CD4-positive, alpha-beta memory T cell (primary cell): ENCODE measurements around the gene DNLZ. TPM values are rescaled to one million over a fixed set of nuclear protein-coding genes. Genes with fewer than 3 reads are reported as not detected.
A peak's percentile ranks its signal among the peaks of the same experiment; 100 is the strongest.

Experiments
- CTCF ChIA-PET: fragments of 350-600 bp; sonication (Branson Sonifier 250); formaldehyde crosslinking; loops from one replicate; lab custom pipeline; 2021; ENCODE audit warnings: inconsistent platforms; ENCODE audit not compliant: partially characterized antibody; lab: Charles Lee
- POLR2A ChIA-PET: fragments of 350-600 bp; sonication (Branson Sonifier 250); formaldehyde crosslinking; loops from one replicate; lab custom pipeline; 2021; ENCODE audit not compliant: partially characterized antibody; lab: Charles Lee
- DNase-seq, 5 donors: peaks; one replicate each; pipeline versions ENCODE4 v3.0.0 to v3.0.0-alpha.2; 2020 to 2022; ENCODE audit warnings: mixed read lengths in 1 of 5
- H3K27ac ChIP-seq: one replicate; pipeline ENCODE4 v1.7.0; 2013; ENCODE audit warnings: low read depth, low read length
- H3K27me3 ChIP-seq: 2 replicates; pipeline ENCODE4 v1.7.0; 2013; ENCODE audit warnings: mild to moderate bottlenecking, low read length, moderate library complexity; ENCODE audit not compliant: insufficient read depth
- H3K36me3 ChIP-seq: 2 replicates; pipeline ENCODE4 v1.7.0; 2013; ENCODE audit warnings: mild to moderate bottlenecking, low read length, moderate library complexity; ENCODE audit not compliant: insufficient read depth
- H3K4me1 ChIP-seq: 2 replicates; pipeline ENCODE4 v1.7.0; 2013; ENCODE audit warnings: mild to moderate bottlenecking, low read length, moderate library complexity; ENCODE audit not compliant: insufficient read depth
- H3K4me3 ChIP-seq, 2 donors: one replicate each; pipeline ENCODE4 v1.7.0; 2013; ENCODE audit warnings: low read length in 2 of 2, mild to moderate bottlenecking in 1 of 2
- H3K9me3 ChIP-seq, 2 donors: one replicate each; pipeline ENCODE4 v1.7.0; 2013; ENCODE audit warnings: low read length in 2 of 2, control low read depth in 1 of 2; ENCODE audit not compliant: control insufficient read depth in 1 of 2
- H3K27ac Mint-ChIP-seq, 7 donors: one replicate each; pipeline ENCODE4 v1.8.0; 2020 to 2021; ENCODE audit warnings: mixed read lengths in 7 of 7, mild to moderate bottlenecking in 6 of 7, inconsistent platforms in 3 of 7, moderate library complexity in 3 of 7
- H3K27me3 Mint-ChIP-seq, 2 donors: one replicate each; pipeline ENCODE4 v1.8.0; 2020 to 2021; ENCODE audit warnings: mixed read lengths in 2 of 2
- H3K36me3 Mint-ChIP-seq, 2 donors: one replicate each; pipeline ENCODE4 v1.8.0; 2020 to 2021; ENCODE audit warnings: mixed read lengths in 2 of 2, inconsistent platforms in 1 of 2, mild to moderate bottlenecking in 1 of 2
- H3K4me1 Mint-ChIP-seq, 4 donors: one replicate each; pipeline ENCODE4 v1.8.0; 2020 to 2021; ENCODE audit warnings: mixed read lengths in 4 of 4, mild to moderate bottlenecking in 1 of 4
- H3K4me3 Mint-ChIP-seq, 8 donors: one replicate each; pipeline ENCODE4 v1.8.0; 2020 to 2021; ENCODE audit warnings: mixed read lengths in 8 of 8, mild to moderate bottlenecking in 7 of 8, moderate library complexity in 6 of 8, inconsistent platforms in 3 of 8
- H3K9me3 Mint-ChIP-seq, 8 donors: one replicate each; pipeline ENCODE4 v1.8.0; 2020 to 2021; ENCODE audit warnings: mixed read lengths in 8 of 8, mild to moderate bottlenecking in 5 of 8, inconsistent platforms in 3 of 8, moderate library complexity in 1 of 8
- intact Hi-C: fragments of 100-400 bp; cut with micrococcal nuclease; formaldehyde crosslinking; loops from one replicate; pipeline ENCODE4 v1.15.1; 2023
- polyA plus RNA-seq, 2 donors: library from polyadenylated mRNA; unstranded; fragments of 300-500 nt; fragmentation: Illumina TruSeq; gene quantifications; one replicate each; pipeline ENCODE4 v1.2.3, GENCODE V29; 2021
- total RNA-seq, 2 experiments: library from RNA; stranded (reverse); gene quantifications; one replicate each; pipeline ENCODE4 v1.2.3, GENCODE V29; 2021

The DNLZ gene
- total and polyA plus RNA-seq, 4 experiments from 2014 or later, result 26.0 to 86.1 (median 51.8) TPM

GRCh38 chr9:136372561-136373299 lies 9.2 kb upstream of the DNLZ start:
- Mint-ChIP-seq H3K36me3 (no peaks in the 10 kb centered on the region), H3K4me1 (no peaks in the 10 kb centered on the region), H3K27ac (peak overlapping the region in 1 of 7 donors; percentile 37), H3K4me3 (no peak overlapping the region), H3K9me3 (no peaks in the 10 kb centered on the region), H3K27me3 (no peaks in the 10 kb centered on the region)
- intact Hi-C loops, result no loop called here
- no peaks in the 10 kb centered on the region for H3K36me3 ChIP-seq
- no peak overlapping the region for H3K4me3 ChIP-seq
- no peak overlapping the region for H3K27ac ChIP-seq
- CTCF ChIA-PET, result no interaction called here
- POLR2A ChIA-PET, result no interaction called here
- no peaks in the 10 kb centered on the region for H3K4me1 ChIP-seq
- no peaks in the 10 kb centered on the region for H3K27me3 ChIP-seq
- no peaks in the 10 kb centered on the region for H3K9me3 ChIP-seq
- DNase-seq, result no peak

GRCh38 chr9:136372006-136372405 lies 8.5 kb upstream of the DNLZ start:
- intact Hi-C loops, result no loop called here
- CTCF ChIA-PET, result no interaction called here

GRCh38 chr9:136371533-136371880 lies 8.0 kb upstream of the DNLZ start:
- H3K4me3 Mint-ChIP-seq, result no peak overlapping the region
- no peak overlapping the region for H3K27ac ChIP-seq
- no peak for DNase-seq
- no peaks in the 10 kb centered on the region for H3K36me3 ChIP-seq
- H3K9me3 Mint-ChIP-seq, result no peaks in the 10 kb centered on the region
- H3K27me3 ChIP-seq, result no peaks in the 10 kb centered on the region
- no peaks in the 10 kb centered on the region for H3K27me3 Mint-ChIP-seq
- intact Hi-C loops, result no loop called here
- H3K9me3 ChIP-seq, result no peaks in the 10 kb centered on the region
- H3K4me1 ChIP-seq, result no peaks in the 10 kb centered on the region
- POLR2A ChIA-PET, result no interaction called here
- no peaks in the 10 kb centered on the region for H3K36me3 Mint-ChIP-seq
- CTCF ChIA-PET, result no interaction called here
- H3K4me3 ChIP-seq, result no peak overlapping the region
- H3K4me1 Mint-ChIP-seq, result no peaks in the 10 kb centered on the region
- no peak overlapping the region for H3K27ac Mint-ChIP-seq

More at GRCh38 chr9:136372006-136372405, 8.5 kb upstream of the DNLZ start:
- no peak overlapping the region for H3K4me3 ChIP-seq
- Mint-ChIP-seq H3K36me3 (no peaks in the 10 kb centered on the region), H3K27ac (no peak overlapping the region), H3K9me3 (no peaks in the 10 kb centered on the region), H3K27me3 (no peaks in the 10 kb centered on the region), H3K4me1 (no peaks in the 10 kb centered on the region), H3K4me3 (no peak overlapping the region)
- no peak overlapping the region for H3K27ac ChIP-seq
- H3K27me3 ChIP-seq, result no peaks in the 10 kb centered on the region
- no peaks in the 10 kb centered on the region for H3K4me1 ChIP-seq
- H3K36me3 ChIP-seq, result no peaks in the 10 kb centered on the region
- DNase-seq, result no peak
- POLR2A ChIA-PET, result no interaction called here
- H3K9me3 ChIP-seq, result no peaks in the 10 kb centered on the region

- Mint-ChIP-seq H3K36me3 (no peaks in the 10 kb centered on the region), H3K27ac (no peak overlapping the region), H3K27me3 (no peaks in the 10 kb centered on the region), H3K9me3 (peaks cover 0 to 2% (median 0%) of the 10 kb centered on the region in 8 donors), H3K4me1 (no peaks in the 10 kb centered on the region), H3K4me3 (no peak overlapping the region)
- POLR2A ChIA-PET, result no interaction called here
- Histone ChIP-seq H3K9me3 (no peaks in the 10 kb centered on the region), H3K4me3 (no peak overlapping the region), H3K27ac (no peak overlapping the region), H3K4me1 (no peaks in the 10 kb centered on the region), H3K36me3 (no peaks in the 10 kb centered on the region), H3K27me3 (no peaks in the 10 kb centered on the region)
- no peak for DNase-seq
- intact Hi-C loops, result no loop called here
- CTCF ChIA-PET, result no interaction called here
These were observed 7.4 kb upstream of the DNLZ start for GRCh38 chr9:136370687-136371532.

- POLR2A ChIA-PET, result no interaction called here
- intact Hi-C loops, result no loop called here
- no peak for DNase-seq
- Histone ChIP-seq H3K4me3 (no peak overlapping the region), H3K27me3 (no peaks in the 10 kb centered on the region), H3K36me3 (no peaks in the 10 kb centered on the region), H3K27ac (no peak overlapping the region), H3K4me1 (no peaks in the 10 kb centered on the region), H3K9me3 (no peaks in the 10 kb centered on the region)
- H3K27ac Mint-ChIP-seq, result no peak overlapping the region
- H3K4me1 Mint-ChIP-seq, result no peaks in the 10 kb centered on the region
- peaks cover 0 to 2% (median 0%) of the 10 kb centered on the region in 8 donors for H3K9me3 Mint-ChIP-seq
- no peak overlapping the region for H3K4me3 Mint-ChIP-seq
- CTCF ChIA-PET, result no interaction called here
- no peaks in the 10 kb centered on the region for H3K27me3 Mint-ChIP-seq
- H3K36me3 Mint-ChIP-seq, result no peaks in the 10 kb centered on the region
These were observed 6.5 kb upstream of the DNLZ start for GRCh38 chr9:136370037-136370436.

GRCh38 chr9:136368190-136368589 lies 4.6 kb upstream of the DNLZ start:
- CTCF ChIA-PET, result no interaction called here
- Mint-ChIP-seq H3K9me3 (peaks cover 0 to 2% (median 0%) of the 10 kb centered on the region in 8 donors), H3K4me1 (no peaks in the 10 kb centered on the region), H3K36me3 (no peaks in the 10 kb centered on the region), H3K4me3 (no peak overlapping the region), H3K27ac (peak overlapping the region in 2 of 7 donors; percentile 27 to 60), H3K27me3 (no peaks in the 10 kb centered on the region)
- H3K27ac ChIP-seq, result no peak overlapping the region
- POLR2A ChIA-PET, result no interaction called here
- no peaks in the 10 kb centered on the region for H3K27me3 ChIP-seq
- no peaks in the 10 kb centered on the region for H3K9me3 ChIP-seq
- no peak for DNase-seq
- intact Hi-C loops, result no loop called here
- H3K36me3 ChIP-seq, result no peaks in the 10 kb centered on the region
- H3K4me1 ChIP-seq, result peaks cover 7% of the 10 kb centered on the region
- H3K4me3 ChIP-seq, result no peak overlapping the region

GRCh38 chr9:136367296-136368145 lies 4.0 kb upstream of the DNLZ start:
- Histone ChIP-seq H3K36me3 (no peaks in the 10 kb centered on the region), H3K27me3 (no peaks in the 10 kb centered on the region), H3K4me1 (peaks cover 12% of the 10 kb centered on the region), H3K27ac (no peak overlapping the region), H3K4me3 (no peak overlapping the region), H3K9me3 (no peaks in the 10 kb centered on the region)
- no peak for DNase-seq
- H3K36me3 Mint-ChIP-seq, result peaks cover 0 to 5% of the 10 kb centered on the region in 2 donors
- H3K27ac Mint-ChIP-seq, result peak overlapping the region in 1 of 7 donors; percentile 27
- no peaks in the 10 kb centered on the region for H3K27me3 Mint-ChIP-seq
- CTCF ChIA-PET, result no interaction called here
- peaks cover 0 to 2% (median 0%) of the 10 kb centered on the region in 8 donors for H3K9me3 Mint-ChIP-seq
- H3K4me3 Mint-ChIP-seq, result no peak overlapping the region
- H3K4me1 Mint-ChIP-seq, result peaks cover 0 to 7% (median 0%) of the 10 kb centered on the region in 4 donors
- POLR2A ChIA-PET, result no interaction called here
- intact Hi-C loops, result no loop called here
